AG10803 (cell line): ENCODE data around the gene CXCR6.

Source experiments
- DNase-seq: peaks from one replicate; pipeline ENCODE4 v3.0.0; 2010; ENCODE audit warnings: low read depth
- H3K4me3 ChIP-seq: 2 replicates; pipeline ENCODE4 v1.5.1; 2011; ENCODE audit warnings: mild to moderate bottlenecking, low read length, control low read depth
- TF ChIP-seq, protein P1 (sequence below): conservative IDR thresholded peaks from 2 replicates; pipeline ENCODE4 v1.5.1; 2011; ENCODE audit warnings: mild to moderate bottlenecking, low read length, control low read depth, inconsistent platforms

Gene CXCR6

DNA sequence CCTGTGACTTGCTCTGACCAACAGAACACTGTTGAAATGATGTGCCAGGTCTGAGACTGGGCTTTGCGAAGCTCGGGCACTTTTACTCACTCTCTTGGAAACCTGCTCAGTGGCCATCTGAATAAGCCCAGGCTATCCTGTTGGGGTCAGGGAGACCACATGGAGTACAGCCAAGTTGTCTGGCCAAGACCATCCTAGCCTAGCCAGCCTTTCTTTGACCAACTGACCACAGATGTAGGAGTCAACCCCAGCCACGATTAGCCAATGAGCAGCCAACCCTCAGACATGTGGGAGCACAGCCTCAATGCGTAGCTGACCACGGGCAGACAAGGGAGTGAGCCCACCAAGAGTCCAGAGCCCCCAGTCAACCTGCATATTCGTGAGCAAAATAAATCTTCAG, 30.8 kb upstream of the CXCR6 start:
- H3K4me3 ChIP-seq = no peak overlapping the region
- TF ChIP-seq, protein P1, sequence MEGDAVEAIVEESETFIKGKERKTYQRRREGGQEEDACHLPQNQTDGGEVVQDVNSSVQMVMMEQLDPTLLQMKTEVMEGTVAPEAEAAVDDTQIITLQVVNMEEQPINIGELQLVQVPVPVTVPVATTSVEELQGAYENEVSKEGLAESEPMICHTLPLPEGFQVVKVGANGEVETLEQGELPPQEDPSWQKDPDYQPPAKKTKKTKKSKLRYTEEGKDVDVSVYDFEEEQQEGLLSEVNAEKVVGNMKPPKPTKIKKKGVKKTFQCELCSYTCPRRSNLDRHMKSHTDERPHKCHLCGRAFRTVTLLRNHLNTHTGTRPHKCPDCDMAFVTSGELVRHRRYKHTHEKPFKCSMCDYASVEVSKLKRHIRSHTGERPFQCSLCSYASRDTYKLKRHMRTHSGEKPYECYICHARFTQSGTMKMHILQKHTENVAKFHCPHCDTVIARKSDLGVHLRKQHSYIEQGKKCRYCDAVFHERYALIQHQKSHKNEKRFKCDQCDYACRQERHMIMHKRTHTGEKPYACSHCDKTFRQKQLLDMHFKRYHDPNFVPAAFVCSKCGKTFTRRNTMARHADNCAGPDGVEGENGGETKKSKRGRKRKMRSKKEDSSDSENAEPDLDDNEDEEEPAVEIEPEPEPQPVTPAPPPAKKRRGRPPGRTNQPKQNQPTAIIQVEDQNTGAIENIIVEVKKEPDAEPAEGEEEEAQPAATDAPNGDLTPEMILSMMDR = no peak
- DNase-seq = no peak

DNA sequence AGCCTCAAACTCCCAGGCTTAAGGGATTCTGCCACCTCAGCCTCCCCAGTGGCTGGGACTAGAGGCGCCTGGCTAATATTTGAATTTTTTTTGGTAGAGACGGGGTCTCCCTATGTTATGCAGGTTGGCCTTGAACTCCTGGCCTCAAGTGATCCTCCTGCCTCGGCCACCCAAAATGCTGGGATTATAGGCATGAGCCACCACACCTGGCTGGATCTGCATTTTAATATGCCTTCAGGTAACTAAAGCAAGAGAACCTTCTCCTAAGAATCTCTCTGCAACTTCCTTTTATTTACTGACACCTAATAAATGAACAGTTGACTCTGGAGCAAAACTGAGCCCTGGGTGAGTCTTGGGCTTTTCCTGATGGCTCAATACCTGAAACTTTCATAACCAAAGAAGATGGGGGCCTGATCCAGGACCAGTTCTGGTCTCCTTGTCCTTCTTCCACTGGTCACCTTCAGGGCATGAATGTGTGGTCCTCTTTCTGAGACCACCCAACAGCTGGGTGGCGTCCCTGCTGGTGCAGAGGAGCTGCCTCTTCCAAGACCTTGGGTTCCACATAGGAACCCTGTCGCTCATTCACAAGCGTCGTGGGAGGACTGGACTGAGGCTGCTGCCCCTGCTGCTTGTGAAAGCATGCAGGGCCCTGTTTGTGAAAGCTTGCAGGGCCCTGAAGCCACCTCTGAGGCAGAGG, 28.8 kb upstream of the CXCR6 start:
- TF ChIP-seq, protein P1 = no peak
- H3K4me3 ChIP-seq = no peak overlapping the region
- no peak for DNase-seq

DNA sequence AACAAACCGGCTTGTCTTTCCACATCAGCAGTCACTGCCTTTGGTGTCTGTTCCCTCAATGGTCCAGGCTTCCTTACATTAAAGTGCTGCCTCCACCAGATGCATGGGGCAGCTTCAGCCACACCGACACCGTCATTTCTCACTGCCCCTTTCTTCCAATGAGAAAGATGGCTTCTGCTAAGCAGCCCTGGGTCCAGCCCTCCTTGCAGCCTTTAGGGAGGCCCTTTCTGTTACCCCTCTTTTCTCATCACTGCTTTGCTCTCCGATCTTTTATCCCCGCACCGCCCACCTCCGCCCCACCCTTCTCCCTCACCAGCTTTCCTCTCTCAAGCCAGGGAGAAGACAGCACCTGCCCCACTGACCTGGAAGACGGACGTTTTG, 28.2 kb upstream of the CXCR6 start:
- TF ChIP-seq, protein P1 = no peak
- DNase-seq = no peak
- no peak overlapping the region for H3K4me3 ChIP-seq

DNA sequence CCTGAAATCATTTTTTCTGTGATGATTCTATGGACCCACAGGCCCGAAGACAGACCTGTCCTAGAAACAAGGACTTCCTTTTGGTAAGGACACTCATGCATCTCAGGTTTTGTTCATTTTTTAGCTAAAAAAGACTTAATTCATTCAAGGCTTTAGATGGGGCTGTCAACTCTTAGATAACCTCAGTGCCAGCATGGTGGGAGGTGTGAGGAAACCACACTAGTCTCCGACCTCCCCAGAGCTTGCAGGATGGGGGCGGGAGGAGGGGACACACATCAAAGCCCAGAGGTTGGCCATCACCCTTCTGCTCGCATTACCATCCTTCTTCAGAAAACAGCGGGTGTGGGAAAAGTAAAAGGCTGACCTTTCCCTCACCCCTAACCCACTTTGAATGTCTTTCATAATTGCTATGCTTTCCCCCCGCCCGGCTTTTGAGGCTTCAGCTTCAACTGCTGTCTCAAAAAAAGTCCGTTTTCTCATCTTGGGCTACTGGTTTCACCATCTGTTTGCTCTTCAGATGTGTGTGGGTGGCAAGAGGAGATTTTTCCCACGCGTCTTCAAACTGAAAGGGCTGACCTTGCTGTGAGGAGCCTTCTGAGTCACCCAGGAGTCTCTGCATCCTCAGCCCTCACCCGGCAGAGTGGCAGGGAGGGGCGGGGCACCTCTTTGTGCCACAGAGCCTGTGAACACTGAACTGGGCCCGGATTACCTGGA, 27.6 kb upstream of the CXCR6 start:
- TF ChIP-seq, protein P1 = no peak
- DNase-seq = peak; percentile 86
- no peak overlapping the region; the same call in 1 of the 2 replicates for H3K4me3 ChIP-seq

DNA sequence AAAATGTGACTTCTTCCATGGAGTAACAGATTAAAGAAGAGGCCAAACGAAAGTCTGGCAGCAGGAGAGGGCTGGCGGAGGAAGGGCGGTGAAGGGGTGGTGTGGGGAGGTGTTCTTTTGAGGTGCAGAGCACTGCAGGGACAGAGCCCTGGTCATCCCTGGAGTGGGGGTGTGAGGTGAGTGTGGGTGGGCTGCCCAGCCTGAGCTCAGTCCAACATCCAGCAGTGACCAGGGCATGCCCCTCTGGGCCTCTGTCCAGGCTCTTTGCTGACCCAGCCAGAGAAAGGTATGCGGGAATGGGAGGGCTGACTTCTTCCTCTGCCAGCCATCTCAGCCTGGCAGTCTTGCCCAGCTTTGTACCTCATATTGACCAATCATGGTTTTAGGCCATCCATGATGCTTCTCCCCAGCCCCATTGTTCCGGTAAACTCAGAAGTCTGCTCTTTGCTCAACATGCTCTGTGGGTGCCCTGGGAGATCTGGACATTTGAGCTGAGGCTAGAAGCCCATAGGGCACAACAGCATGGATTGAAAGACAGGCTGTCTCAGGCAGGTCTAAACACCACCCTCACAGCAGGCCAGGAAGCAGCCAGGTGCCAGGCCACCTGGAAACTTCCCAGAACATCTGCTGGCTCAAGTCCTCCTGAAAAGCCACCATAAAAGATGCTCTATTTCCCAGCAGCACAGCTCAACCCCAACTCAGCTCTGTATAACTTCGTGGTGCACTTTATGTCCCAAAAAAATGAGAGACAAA, 25.9 kb upstream of the CXCR6 start:
- no peak overlapping the region for H3K4me3 ChIP-seq
- TF ChIP-seq, protein P1 = no peak
- no peak for DNase-seq

DNA sequence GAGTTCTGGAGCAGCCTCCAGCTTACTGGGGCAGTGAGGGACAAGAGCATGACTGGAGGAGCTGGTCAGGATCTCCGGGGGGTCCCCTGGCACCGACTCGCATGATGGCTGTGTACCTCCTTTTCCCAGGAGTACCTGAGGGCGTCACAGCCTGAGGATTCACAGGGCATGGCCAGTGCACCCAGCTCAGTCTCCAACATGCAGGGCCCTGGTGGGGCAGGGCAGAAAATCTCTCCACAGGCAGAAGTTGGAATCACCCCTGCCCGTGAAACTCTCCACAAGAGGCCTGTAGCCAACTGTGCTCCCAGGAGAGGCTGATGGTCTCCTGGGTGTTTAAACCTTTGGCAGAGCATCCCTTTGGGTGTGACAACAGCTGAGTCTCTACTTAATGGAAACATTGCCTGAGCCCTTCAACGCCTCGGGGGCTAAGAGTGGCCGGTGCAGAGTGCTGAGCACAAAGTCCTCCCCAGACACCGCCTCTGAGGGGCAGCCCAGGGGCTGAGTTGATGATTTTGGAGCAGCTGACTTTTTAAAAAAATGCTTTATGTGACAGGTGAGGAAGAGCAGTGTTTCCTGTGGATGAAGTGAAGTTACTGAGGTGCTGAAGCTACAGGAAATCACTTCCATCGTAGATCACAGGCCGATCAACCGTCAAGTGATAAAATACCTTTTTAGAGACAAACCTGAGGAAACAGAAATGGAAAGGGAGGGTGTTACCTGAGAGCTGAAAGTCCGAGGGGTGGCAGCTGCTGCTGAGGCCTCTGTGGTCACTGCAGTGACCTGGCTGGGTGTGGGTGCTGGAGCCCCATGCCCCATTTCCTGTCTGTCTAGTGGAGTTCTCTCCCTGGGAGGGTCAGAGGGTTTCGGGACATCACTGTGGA, 21.9 kb upstream of the CXCR6 start:
- TF ChIP-seq, protein P1 = no peak
- H3K4me3 ChIP-seq = no peak overlapping the region
- no peak for DNase-seq
